ENCODE results near the gene CREBRF.

DNA sequence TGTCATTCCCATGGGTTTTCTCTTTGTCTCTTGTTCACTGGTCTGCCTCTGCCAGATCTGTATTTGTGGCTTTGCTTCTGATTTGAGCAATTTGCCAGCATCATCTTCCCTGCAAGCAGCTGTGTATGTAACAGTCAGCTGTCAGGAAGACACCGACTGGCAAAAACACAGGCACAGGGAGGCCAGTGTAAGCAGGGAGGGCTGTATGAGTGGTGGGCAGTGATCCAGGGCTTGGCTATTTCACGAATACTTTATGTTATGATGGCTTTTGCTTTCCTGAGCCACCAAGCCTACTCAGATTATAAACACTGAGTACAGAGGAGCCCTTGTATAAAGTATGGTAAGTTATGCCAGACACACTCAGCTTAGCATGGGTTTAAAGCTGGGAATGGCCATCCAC is 99.8 kb downstream of the CREBRF start:
- TF ChIP-seq YY1 (IDR thresholded peaks at IDR 0.05) (no peak), JUND (IDR thresholded peaks at IDR 0.05) (no peak), RXRA (IDR thresholded peaks at IDR 0.05) (no peak), RAD21 (IDR thresholded peaks at IDR 0.05) (no peak)
- TF ChIP-seq, protein P1, sequence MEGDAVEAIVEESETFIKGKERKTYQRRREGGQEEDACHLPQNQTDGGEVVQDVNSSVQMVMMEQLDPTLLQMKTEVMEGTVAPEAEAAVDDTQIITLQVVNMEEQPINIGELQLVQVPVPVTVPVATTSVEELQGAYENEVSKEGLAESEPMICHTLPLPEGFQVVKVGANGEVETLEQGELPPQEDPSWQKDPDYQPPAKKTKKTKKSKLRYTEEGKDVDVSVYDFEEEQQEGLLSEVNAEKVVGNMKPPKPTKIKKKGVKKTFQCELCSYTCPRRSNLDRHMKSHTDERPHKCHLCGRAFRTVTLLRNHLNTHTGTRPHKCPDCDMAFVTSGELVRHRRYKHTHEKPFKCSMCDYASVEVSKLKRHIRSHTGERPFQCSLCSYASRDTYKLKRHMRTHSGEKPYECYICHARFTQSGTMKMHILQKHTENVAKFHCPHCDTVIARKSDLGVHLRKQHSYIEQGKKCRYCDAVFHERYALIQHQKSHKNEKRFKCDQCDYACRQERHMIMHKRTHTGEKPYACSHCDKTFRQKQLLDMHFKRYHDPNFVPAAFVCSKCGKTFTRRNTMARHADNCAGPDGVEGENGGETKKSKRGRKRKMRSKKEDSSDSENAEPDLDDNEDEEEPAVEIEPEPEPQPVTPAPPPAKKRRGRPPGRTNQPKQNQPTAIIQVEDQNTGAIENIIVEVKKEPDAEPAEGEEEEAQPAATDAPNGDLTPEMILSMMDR (IDR thresholded peaks at IDR 0.05; ENCODE audit: low read depth, low read length, missing input control): no peak
